PFSK-1 (cell line): Measurements from ENCODE around the gene ABCB1.

Experiments used
- SIN3A ChIP-seq: IDR thresholded peaks from 2 replicates; pipeline ENCODE4 v1.6.1; 2012; ENCODE audit warnings: mild to moderate bottlenecking, low read length, moderate library complexity, borderline replicate concordance; ENCODE audit not compliant: insufficient read depth
- TAF1 ChIP-seq: IDR thresholded peaks from 2 replicates; pipeline ENCODE4 v1.6.1; 2012; ENCODE audit warnings: low read length, control low read depth, borderline replicate concordance; ENCODE audit not compliant: insufficient read depth

- no peak for TF ChIP-seq TAF1
- TF ChIP-seq SIN3A: no peak
Observed at GRCh38 chr7:87645446-87645845, 44.8 kb upstream of the ABCB1 start.
